D721Med (cell line): ENCODE data around the gene FOXN1.

Experiments
- DNase-seq: peaks from one replicate; pipeline ENCODE4 v3.0.0; 2011; ENCODE audit warnings: low spot score; ENCODE audit not compliant: insufficient read length
- FAIRE-seq: peaks from 2 replicates; lab custom pipeline; 2011; peaks lifted over from hg19 to GRCh38; lab: Jason Lieb, UNC
- CTCF ChIP-seq: IDR thresholded peaks from 2 replicates; pipeline ENCODE4 v1.5.1; 2012; ENCODE audit warnings: mild to moderate bottlenecking, control low read depth; ENCODE audit not compliant: insufficient read depth; ENCODE audit errors: missing control alignments

Gene FOXN1

DNA sequence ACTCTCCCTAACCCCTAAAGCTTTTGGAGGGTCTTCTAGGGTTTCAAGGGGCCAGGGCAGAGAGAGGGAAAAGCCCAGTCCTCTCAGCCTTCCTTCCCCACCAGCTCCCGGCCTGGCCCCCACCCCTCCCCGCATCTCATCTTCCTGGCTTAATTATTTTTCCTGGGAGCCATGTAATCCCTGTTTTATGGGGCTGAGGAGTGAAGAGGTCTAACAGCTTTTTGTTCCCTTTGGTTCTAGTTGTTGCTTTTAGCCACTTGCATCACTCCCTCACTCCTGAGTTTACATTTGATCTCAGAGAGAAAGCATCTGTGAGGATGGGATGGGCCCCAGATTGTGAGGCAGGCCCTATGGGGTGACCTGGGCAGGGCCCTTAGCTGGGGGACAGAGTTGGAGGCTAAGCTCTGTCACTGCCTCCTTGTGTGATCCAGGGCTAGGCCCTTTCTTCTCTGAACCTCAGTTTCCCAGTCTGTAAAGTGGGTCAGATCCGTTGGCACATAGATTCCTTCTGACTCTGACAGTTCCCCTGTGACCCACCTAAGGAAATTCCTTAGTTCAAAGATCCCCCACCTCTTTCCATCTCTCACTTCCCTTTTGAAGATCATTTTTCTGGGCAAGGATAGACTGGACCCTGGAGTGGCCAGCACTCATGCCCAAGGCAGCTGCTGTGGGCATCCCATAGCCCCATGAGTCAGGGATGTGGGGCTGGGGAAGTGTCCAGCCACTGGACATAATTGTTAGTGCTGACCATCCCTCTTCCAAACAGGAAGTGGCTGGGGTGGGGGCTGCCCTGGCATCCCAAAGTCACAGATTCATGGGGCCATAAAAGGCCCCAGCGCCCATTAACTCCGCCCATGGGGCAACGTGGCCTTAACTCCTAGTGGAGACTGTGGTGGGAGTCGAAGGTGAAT lies 26.2 kb downstream of the FOXN1 start:
- TF ChIP-seq CTCF: no peak
- DNase-seq: no peak
- FAIRE-seq: no peak

DNA sequence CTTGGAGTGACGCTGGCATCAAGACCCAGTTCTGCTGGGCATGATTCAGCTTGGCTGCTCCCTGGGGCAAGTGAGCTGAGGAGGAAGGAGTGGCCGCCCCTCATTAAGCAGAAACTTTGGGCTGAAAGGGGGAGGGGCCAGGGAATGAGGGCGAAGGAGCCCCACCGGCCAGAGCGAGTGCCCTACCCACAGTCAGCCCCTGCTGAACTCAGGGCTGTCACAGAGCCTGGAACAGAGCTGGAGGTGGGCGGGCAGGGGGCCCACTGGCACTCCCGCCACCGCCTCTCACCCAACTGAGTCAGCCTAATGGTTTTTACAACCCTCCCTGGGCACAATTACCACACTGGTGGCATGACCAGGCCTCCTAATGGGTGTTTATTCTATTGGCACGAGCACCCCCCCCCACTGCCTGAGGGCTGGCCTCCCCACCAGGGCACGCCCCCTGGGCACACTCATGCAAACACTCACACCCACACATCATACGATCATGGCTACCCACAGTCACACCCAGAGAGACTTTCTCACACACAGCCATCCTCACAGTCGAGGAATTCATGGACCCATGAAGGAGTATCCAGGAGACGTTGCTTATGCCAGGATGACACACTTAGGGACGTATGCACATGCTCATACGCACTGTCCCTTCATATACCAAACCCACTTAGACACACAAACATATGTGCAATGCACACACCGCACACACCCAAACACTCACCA lies 27.1 kb downstream of the FOXN1 start:
- no peak for FAIRE-seq
- no peak for DNase-seq
- TF ChIP-seq CTCF: no peak

DNA sequence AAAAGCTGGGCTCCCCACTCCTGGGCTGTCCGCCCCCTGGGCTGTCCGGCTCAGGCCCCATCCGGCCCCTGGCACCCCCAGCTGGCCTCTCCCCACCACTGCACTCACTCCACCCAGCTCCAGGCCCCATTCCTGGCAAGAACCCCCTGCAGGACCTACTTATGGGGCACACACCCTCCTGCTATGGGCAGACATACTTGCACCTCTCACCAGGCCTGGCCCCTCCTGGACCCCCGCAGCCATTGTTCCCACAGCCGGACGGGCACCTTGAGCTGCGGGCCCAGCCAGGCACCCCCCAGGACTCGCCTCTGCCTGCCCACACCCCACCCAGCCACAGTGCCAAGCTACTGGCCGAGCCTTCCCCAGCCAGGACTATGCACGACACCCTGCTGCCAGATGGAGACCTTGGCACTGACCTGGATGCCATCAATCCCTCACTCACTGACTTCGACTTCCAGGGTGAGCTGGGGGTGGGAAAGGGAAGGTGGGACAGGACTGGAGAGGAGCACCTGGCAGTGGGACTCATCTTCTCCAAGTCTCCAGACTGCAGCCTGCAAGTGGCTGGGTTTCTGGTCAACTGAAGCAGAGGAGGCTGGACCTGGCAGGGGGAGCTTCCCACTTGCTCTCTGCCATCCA lies 28.7 kb downstream of the FOXN1 start:
- no peak for FAIRE-seq
- no peak for DNase-seq
- TF ChIP-seq CTCF: no peak

- TF ChIP-seq CTCF: no peak
- DNase-seq (no peak), FAIRE-seq (no peak)
Measured at GRCh38 chr17:28536532-28537218, 30.5 kb downstream of the FOXN1 start.

DNA sequence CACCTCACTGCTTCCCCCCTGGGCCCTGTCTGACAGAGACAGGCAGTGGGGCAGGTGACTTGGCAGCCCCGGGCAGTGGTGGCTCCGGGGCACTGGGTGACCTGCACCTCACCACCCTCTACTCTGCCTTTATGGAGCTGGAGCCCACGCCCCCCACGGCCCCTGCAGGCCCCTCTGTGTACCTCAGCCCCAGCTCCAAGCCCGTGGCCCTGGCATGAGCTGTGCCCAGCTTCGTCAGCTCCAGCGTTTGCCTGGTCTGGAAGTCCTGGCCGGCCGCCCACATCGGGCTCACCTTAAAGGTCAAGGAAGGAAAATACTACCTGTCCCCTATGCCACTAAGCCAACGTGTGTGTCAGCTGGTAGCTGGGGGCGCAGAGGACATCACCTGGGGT lies 31.1 kb downstream of the FOXN1 start:
- no peak for FAIRE-seq
- DNase-seq: no peak
- TF ChIP-seq CTCF: no peak

- DNase-seq: no peak
- no peak for TF ChIP-seq CTCF
- FAIRE-seq: no peak
Measured at GRCh38 chr17:28538296-28538895, 32.2 kb downstream of the FOXN1 start.
